GM23338 (cell line): ENCODE measurements around the gene UGT1A1. TPM values are rescaled to one million over a fixed set of nuclear protein-coding genes. Genes with fewer than 3 reads are reported as not detected.

Experiments used
- CREB1 ChIP-seq: fragments of 250-450 bp; sonication (Bioruptor Pico); IDR thresholded peaks from 2 replicates; pipeline ENCODE4 v1.5.0; 2020; ENCODE audit warnings: low read depth, mild to moderate bottlenecking, moderate library complexity
- JUNB ChIP-seq: IDR thresholded peaks from one replicate; pipeline ENCODE4 v1.6.1; 2016; ENCODE audit warnings: antibody characterized with exemption; ENCODE audit not compliant: unreplicated experiment
- POLR2AphosphoS5 ChIP-seq: IDR thresholded peaks from 2 replicates; pipeline ENCODE4 v1.6.1; 2016; ENCODE audit warnings: antibody characterized with exemption, low read depth
- polyA plus RNA-seq: library from polyadenylated mRNA; unstranded; fragments of >200 nt; fragmentation: Nextera tagmentation; extraction: Ambion mirVana; gene quantifications from 2 replicates; pipeline ENCODE4 v1.2.1, GENCODE V29; 2016
- total RNA-seq: library from RNA; depleted of rRNA; stranded (reverse); fragments of >200 nt; shearing (Covaris generic); gene quantifications from 2 replicates; pipeline ENCODE4 v1.2.3, GENCODE V29; 2014
- TF ChIP-seq, protein P1 (sequence below): fragments of 250-450 bp; sonication (Bioruptor Pico); IDR thresholded peaks from 2 replicates; pipeline ENCODE4 v1.5.0; 2020; ENCODE audit warnings: mild to moderate bottlenecking, moderate library complexity
- TF ChIP-seq, protein P2 (sequence below): IDR thresholded peaks from one replicate; pipeline ENCODE4 v1.6.1; 2018; ENCODE audit warnings: antibody characterized with exemption; ENCODE audit not compliant: unreplicated experiment
- TF ChIP-seq, protein P3 (sequence below), 2 experiments: fragments of 200-600 bp in 1 of 2; sonication (generic) in 1 of 2; conservative IDR thresholded peaks; 2 replicates each; pipeline versions ENCODE4 v1.5.1 to v1.6.1; 2016 to 2017; ENCODE audit warnings: antibody characterized with exemption in 2 of 2, low read depth in 2 of 2, mild to moderate bottlenecking in 2 of 2, moderate library complexity in 1 of 2

The UGT1A1 gene
- total and polyA plus RNA-seq, 2 experiments from 2014 or later, result not detected

DNA sequence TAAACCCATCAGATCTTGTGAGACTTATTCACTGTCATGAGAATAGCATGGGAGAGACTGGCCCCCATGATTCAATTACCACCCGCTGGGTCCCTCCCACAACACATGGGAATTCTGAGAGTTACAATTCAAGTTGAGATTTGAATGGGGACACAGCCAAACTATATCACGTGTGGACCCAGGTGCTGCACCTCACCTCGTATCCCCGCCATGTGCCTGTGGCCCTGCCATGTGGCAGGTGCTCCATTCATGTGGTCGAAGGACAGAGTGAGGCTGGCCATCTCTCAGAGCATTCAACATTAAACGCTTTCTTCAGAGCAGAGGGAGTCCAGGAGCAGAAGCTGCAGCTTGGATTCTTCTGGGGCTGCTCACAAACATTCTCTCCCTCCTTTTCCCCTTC lies 50.3 kb downstream of the UGT1A1 start (continued):
- TF ChIP-seq, protein P1, sequence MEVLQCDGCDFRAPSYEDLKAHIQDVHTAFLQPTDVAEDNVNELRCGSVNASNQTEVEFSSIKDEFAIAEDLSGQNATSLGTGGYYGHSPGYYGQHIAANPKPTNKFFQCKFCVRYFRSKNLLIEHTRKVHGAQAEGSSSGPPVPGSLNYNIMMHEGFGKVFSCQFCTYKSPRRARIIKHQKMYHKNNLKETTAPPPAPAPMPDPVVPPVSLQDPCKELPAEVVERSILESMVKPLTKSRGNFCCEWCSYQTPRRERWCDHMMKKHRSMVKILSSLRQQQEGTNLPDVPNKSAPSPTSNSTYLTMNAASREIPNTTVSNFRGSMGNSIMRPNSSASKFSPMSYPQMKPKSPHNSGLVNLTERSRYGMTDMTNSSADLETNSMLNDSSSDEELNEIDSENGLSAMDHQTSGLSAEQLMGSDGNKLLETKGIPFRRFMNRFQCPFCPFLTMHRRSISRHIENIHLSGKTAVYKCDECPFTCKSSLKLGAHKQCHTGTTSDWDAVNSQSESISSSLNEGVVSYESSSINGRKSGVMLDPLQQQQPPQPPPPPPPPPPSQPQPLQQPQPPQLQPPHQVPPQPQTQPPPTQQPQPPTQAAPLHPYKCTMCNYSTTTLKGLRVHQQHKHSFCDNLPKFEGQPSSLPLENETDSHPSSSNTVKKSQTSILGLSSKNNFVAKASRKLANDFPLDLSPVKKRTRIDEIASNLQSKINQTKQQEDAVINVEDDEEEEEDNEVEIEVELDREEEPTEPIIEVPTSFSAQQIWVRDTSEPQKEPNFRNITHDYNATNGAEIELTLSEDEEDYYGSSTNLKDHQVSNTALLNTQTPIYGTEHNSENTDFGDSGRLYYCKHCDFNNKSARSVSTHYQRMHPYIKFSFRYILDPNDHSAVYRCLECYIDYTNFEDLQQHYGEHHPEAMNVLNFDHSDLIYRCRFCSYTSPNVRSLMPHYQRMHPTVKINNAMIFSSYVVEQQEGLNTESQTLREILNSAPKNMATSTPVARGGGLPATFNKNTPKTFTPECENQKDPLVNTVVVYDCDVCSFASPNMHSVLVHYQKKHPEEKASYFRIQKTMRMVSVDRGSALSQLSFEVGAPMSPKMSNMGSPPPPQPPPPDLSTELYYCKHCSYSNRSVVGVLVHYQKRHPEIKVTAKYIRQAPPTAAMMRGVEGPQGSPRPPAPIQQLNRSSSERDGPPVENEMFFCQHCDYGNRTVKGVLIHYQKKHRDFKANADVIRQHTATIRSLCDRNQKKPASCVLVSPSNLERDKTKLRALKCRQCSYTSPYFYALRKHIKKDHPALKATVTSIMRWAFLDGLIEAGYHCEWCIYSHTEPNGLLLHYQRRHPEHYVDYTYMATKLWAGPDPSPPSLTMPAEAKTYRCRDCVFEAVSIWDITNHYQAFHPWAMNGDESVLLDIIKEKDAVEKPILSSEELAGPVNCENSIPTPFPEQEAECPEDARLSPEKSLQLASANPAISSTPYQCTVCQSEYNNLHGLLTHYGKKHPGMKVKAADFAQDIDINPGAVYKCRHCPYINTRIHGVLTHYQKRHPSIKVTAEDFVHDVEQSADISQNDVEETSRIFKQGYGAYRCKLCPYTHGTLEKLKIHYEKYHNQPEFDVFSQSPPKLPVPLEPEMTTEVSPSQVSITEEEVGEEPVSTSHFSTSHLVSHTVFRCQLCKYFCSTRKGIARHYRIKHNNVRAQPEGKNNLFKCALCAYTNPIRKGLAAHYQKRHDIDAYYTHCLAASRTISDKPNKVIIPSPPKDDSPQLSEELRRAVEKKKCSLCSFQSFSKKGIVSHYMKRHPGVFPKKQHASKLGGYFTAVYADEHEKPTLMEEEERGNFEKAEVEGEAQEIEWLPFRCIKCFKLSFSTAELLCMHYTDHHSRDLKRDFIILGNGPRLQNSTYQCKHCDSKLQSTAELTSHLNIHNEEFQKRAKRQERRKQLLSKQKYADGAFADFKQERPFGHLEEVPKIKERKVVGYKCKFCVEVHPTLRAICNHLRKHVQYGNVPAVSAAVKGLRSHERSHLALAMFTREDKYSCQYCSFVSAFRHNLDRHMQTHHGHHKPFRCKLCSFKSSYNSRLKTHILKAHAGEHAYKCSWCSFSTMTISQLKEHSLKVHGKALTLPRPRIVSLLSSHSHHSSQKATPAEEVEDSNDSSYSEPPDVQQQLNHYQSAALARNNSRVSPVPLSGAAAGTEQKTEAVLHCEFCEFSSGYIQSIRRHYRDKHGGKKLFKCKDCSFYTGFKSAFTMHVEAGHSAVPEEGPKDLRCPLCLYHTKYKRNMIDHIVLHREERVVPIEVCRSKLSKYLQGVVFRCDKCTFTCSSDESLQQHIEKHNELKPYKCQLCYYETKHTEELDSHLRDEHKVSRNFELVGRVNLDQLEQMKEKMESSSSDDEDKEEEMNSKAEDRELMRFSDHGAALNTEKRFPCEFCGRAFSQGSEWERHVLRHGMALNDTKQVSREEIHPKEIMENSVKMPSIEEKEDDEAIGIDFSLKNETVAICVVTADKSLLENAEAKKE (CRISPR knock-in tag), result no peak
- TF ChIP-seq, protein P2, sequence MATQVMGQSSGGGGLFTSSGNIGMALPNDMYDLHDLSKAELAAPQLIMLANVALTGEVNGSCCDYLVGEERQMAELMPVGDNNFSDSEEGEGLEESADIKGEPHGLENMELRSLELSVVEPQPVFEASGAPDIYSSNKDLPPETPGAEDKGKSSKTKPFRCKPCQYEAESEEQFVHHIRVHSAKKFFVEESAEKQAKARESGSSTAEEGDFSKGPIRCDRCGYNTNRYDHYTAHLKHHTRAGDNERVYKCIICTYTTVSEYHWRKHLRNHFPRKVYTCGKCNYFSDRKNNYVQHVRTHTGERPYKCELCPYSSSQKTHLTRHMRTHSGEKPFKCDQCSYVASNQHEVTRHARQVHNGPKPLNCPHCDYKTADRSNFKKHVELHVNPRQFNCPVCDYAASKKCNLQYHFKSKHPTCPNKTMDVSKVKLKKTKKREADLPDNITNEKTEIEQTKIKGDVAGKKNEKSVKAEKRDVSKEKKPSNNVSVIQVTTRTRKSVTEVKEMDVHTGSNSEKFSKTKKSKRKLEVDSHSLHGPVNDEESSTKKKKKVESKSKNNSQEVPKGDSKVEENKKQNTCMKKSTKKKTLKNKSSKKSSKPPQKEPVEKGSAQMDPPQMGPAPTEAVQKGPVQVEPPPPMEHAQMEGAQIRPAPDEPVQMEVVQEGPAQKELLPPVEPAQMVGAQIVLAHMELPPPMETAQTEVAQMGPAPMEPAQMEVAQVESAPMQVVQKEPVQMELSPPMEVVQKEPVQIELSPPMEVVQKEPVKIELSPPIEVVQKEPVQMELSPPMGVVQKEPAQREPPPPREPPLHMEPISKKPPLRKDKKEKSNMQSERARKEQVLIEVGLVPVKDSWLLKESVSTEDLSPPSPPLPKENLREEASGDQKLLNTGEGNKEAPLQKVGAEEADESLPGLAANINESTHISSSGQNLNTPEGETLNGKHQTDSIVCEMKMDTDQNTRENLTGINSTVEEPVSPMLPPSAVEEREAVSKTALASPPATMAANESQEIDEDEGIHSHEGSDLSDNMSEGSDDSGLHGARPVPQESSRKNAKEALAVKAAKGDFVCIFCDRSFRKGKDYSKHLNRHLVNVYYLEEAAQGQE, result no peak
- TF ChIP-seq CREB1 (no peak), JUNB (no peak), POLR2AphosphoS5 (no peak)
- TF ChIP-seq, protein P3, sequence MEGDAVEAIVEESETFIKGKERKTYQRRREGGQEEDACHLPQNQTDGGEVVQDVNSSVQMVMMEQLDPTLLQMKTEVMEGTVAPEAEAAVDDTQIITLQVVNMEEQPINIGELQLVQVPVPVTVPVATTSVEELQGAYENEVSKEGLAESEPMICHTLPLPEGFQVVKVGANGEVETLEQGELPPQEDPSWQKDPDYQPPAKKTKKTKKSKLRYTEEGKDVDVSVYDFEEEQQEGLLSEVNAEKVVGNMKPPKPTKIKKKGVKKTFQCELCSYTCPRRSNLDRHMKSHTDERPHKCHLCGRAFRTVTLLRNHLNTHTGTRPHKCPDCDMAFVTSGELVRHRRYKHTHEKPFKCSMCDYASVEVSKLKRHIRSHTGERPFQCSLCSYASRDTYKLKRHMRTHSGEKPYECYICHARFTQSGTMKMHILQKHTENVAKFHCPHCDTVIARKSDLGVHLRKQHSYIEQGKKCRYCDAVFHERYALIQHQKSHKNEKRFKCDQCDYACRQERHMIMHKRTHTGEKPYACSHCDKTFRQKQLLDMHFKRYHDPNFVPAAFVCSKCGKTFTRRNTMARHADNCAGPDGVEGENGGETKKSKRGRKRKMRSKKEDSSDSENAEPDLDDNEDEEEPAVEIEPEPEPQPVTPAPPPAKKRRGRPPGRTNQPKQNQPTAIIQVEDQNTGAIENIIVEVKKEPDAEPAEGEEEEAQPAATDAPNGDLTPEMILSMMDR (conservative IDR thresholded peaks at IDR 0.05; ENCODE audit: low read depth in 2 of 2), result no peak
